GM18519 (cell line): Measurements from ENCODE around the gene IL4I1.

ENCODE experiments used
- ATAC-seq: cut with Tn5 transposase; IDR thresholded peaks from one replicate; pipeline ENCODE4 v1.9.1; 2021; ENCODE audit warnings: mild to moderate bottlenecking, moderate library complexity; ENCODE audit not compliant: unreplicated experiment, low FRiP score

Gene IL4I1

GRCh38 chr19:49840321-49840720 lies 56.4 kb downstream of the IL4I1 start:
- ATAC-seq = no peak

DNA sequence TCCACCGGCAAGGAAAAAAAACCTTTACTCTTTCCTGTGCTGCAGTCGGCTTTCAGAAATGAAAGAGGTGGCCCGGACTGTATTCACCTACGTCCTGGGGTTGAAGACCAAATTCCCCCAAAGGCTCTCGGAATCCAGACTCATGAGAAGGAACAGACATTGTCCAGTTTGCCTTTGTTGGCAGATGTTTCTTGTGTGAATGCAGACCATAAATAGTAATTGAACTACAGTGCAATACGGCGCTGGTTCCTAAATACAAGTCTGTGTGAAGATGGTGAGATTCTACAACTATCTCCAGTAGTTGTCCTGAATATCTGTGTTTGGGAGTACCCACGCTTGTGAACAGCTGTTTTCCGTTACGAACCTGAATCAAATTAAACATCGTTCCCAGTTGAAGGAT lies 57.0 kb downstream of the IL4I1 start:
- no peak for ATAC-seq
